Skeletal muscle satellite cell (primary cell): Measurements from ENCODE around the gene TMCC3.
"Not testable (repeated sequence)": the region's sequence is repeated elsewhere in the genome, so short reads cannot be mapped to it uniquely, and the experiment has no call there.

Experiments used
- H3K27me3 ChIP-seq: 2 replicates; pipeline ENCODE4 v1.7.0; 2013; ENCODE audit warnings: low read length; ENCODE audit not compliant: control insufficient read depth, insufficient read depth
- H3K36me3 ChIP-seq: 2 replicates; pipeline ENCODE4 v1.7.0; 2013; ENCODE audit warnings: mild to moderate bottlenecking, control low read depth, low read length; ENCODE audit not compliant: insufficient read depth
- H3K4me1 ChIP-seq: 2 replicates; pipeline ENCODE4 v1.7.0; 2013; ENCODE audit warnings: low read length; ENCODE audit not compliant: control insufficient read depth, insufficient read depth
- H3K4me2 ChIP-seq: 2 replicates; pipeline ENCODE4 v1.7.0; 2013; ENCODE audit warnings: mild to moderate bottlenecking, low read length
- H3K4me3 ChIP-seq: 2 replicates; pipeline ENCODE4 v1.7.0; 2013; ENCODE audit warnings: low read length
- H3K9ac ChIP-seq: 2 replicates; pipeline ENCODE4 v1.7.0; 2013; ENCODE audit warnings: mild to moderate bottlenecking, low read depth, low read length, moderate library complexity
- H3K9me3 ChIP-seq: replicated peaks from 2 replicates; pipeline ENCODE4 v1.7.0; 2013; ENCODE audit warnings: mild to moderate bottlenecking, control low read depth, low read length

The TMCC3 gene

GRCh38 chr12:94595152-94595551 lies 55.2 kb downstream of the TMCC3 start:
- Histone ChIP-seq H3K4me1 (peaks cover 7% of the 10 kb centered on the region), H3K9me3 (no peaks in the 10 kb centered on the region), H3K4me2 (no peak overlapping the region), H3K27me3 (no peaks in the 10 kb centered on the region), H3K9ac (no peak overlapping the region), H3K4me3 (no peak overlapping the region), H3K36me3 (no peaks in the 10 kb centered on the region)

DNA sequence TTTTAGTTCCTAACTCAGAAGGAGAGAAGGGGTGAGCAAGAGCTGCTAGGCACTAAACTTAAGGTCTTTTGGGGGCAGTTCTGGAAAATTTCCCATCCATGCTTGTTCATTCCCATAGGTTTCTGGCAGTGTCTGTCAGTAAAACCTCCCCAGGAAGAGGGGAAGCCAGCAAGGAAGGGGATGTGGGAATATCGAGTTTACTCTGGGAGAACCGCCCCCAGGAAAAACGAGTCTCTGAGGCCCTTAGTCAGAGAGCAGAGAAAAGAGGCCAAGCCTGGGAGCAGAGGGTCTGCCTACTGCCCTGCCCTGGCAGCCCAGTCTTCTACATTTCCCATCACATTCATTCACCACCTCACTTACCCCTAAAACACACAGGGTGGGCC lies 55.9 kb downstream of the TMCC3 start:
- H3K4me1 ChIP-seq, result peaks cover 3% of the 10 kb centered on the region

GRCh38 chr12:94593822-94594442 lies 56.4 kb downstream of the TMCC3 start:
- Histone ChIP-seq H3K4me3 (no peak overlapping the region), H3K36me3 (no peaks in the 10 kb centered on the region), H3K4me1 (no peaks in the 10 kb centered on the region), H3K9me3 (no peaks in the 10 kb centered on the region), H3K4me2 (no peak overlapping the region), H3K9ac (no peak overlapping the region), H3K27me3 (no peaks in the 10 kb centered on the region)

More for the DNA sequence above, 55.9 kb downstream of the TMCC3 start:
- Histone ChIP-seq H3K9ac (no peak overlapping the region), H3K4me3 (no peak overlapping the region), H3K4me2 (no peak overlapping the region), H3K36me3 (no peaks in the 10 kb centered on the region), H3K27me3 (no peaks in the 10 kb centered on the region), H3K9me3 (no peaks in the 10 kb centered on the region)

DNA sequence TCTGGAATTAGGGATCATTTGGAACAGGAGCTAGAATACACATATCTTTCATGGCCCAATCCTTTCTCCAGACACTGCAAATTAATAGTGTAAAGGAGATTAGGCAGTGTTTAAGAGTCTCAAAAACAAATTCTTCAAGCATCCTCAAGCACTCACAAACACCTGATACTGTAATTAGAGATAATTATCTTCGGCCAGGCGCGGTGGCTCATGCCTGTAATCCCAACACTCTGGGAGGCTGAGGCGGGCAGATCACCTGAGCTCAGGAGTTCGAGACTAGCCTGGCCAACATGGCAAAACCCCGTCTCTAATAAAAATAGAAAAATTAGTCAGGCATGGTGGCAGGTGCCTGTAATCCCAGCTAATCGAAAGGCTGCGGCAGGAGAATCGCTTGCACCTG lies 57.6 kb downstream of the TMCC3 start:
- not testable (repeated sequence) for H3K9ac ChIP-seq, H3K27me3 ChIP-seq, H3K4me1 ChIP-seq, H3K4me3 ChIP-seq, H3K4me2 ChIP-seq, H3K9me3 ChIP-seq, H3K36me3 ChIP-seq

DNA sequence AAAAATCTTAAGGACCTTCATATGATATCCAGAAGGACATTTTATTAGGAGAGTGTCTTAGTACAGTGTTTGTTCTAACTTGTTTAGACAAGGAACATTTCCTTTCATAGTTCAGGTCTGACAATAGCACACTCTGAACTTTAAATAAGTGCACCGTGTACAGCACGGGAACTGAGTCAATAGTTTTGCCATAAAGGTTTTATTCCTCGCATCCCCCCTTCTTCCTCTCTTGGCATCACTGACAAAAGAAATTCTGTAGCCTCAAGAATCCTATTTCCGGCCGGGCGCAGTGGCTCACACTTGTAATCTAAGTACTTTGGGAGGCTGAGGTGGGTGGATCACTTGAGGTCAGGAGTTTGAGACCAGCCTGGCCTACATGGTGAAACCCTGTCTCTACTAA lies 58.3 kb downstream of the TMCC3 start:
- H3K27me3 ChIP-seq, result no peaks in the 10 kb centered on the region
- no peak overlapping the region for H3K4me3 ChIP-seq
- no peak overlapping the region for H3K4me2 ChIP-seq
- H3K9ac ChIP-seq, result no peak overlapping the region
- no peaks in the 10 kb centered on the region for H3K36me3 ChIP-seq
- H3K9me3 ChIP-seq, result no peaks in the 10 kb centered on the region
- peaks cover 1% of the 10 kb centered on the region for H3K4me1 ChIP-seq

DNA sequence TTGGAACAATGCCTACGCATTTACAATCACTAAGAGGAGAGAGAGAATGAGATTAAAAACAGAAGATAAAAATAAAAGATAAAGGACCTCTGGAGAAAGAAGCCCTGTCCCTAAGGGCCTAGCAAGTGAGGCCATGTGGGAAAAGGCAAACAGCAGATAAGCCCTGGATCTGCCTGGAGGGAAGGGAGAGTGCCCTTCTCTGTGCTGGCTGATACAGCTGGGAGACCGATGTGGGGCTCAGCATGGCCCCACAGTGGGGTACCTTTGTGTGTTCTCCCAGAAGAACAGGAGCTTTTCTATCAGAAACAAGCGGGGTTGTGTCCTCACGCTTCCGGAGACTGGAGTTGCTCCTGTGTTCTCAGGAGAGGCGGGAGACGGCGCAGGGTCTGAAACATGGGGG lies 59.9 kb downstream of the TMCC3 start:
- Histone ChIP-seq H3K4me2 (no peak overlapping the region), H3K9me3 (no peaks in the 10 kb centered on the region), H3K36me3 (no peaks in the 10 kb centered on the region), H3K27me3 (no peaks in the 10 kb centered on the region), H3K9ac (no peak overlapping the region), H3K4me3 (no peak overlapping the region), H3K4me1 (peaks cover 9% of the 10 kb centered on the region)

DNA sequence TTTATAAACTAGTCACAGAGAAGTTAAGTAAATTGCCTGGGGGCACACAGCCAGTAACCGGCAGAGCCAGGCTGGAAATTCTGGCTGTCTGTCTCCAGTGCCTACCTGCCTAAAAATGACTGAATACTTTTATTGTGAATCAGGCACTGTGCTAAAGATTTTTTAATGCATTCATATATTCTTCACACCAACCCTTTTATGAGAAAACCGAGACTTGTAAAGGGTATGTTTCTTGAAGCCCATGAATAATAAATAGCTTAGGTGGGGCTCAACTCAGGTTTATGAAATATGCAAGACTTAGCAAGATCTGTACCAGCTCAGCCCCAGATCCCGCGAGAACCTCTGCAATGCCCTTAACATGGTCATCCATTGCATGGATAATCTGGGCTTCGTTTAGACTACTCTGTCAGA lies 60.8 kb downstream of the TMCC3 start:
- Histone ChIP-seq H3K27me3 (no peaks in the 10 kb centered on the region), H3K9me3 (no peaks in the 10 kb centered on the region), H3K4me3 (no peak overlapping the region), H3K36me3 (no peaks in the 10 kb centered on the region), H3K9ac (no peak overlapping the region), H3K4me1 (peaks cover 9% of the 10 kb centered on the region), H3K4me2 (no peak overlapping the region)

- Histone ChIP-seq H3K36me3 (no peaks in the 10 kb centered on the region), H3K9ac (no peak overlapping the region), H3K4me1 (peaks cover 9% of the 10 kb centered on the region), H3K4me3 (no peak overlapping the region), H3K9me3 (no peaks in the 10 kb centered on the region), H3K27me3 (no peaks in the 10 kb centered on the region), H3K4me2 (no peak overlapping the region)
These were observed 62.0 kb downstream of the TMCC3 start for GRCh38 chr12:94588346-94588745.

- Histone ChIP-seq H3K9me3 (no peaks in the 10 kb centered on the region), H3K4me1 (peaks cover 9% of the 10 kb centered on the region), H3K9ac (no peak overlapping the region), H3K4me3 (no peak overlapping the region), H3K36me3 (no peaks in the 10 kb centered on the region), H3K27me3 (no peaks in the 10 kb centered on the region), H3K4me2 (no peak overlapping the region)
These were observed 62.8 kb downstream of the TMCC3 start for GRCh38 chr12:94587266-94588241.

DNA sequence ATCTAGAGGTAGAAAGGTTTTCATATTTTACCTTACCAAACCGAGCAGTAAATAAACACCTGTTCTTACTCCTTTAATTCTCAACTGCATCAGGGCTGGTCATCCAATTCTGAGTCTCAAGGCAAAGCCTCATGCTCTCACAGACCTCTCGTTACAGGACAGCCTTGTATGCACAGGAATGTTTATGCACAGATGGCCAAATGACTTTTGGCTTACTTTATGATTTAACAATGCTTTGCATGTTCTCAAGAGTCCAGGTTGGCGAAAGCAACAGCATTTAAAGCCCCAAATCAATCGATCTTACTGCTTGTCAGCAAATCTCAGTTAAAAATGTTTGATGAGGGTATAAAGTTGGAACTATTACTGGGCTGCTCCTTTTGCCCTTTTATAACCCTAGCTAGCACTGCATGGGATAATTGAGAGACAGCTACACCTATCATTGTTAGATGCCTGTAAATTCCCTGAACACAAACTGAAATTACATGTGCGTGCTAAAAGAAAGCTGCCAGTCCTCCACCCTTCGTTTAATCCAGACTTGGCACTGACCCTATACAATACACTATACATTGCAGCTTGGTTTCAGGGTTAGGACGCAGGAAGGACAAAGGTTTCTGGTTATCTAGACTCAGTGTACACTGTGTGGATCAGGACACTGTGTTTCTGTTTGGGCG lies 63.6 kb downstream of the TMCC3 start:
- Histone ChIP-seq H3K4me3 (no peak overlapping the region), H3K4me2 (no peak overlapping the region), H3K36me3 (peaks cover under 1% of the 10 kb centered on the region), H3K9me3 (no peaks in the 10 kb centered on the region), H3K4me1 (peaks cover 9% of the 10 kb centered on the region), H3K27me3 (no peaks in the 10 kb centered on the region), H3K9ac (no peak overlapping the region)

- Histone ChIP-seq H3K4me3 (no peak overlapping the region), H3K9ac (no peak overlapping the region), H3K27me3 (no peaks in the 10 kb centered on the region), H3K9me3 (no peaks in the 10 kb centered on the region), H3K4me2 (no peak overlapping the region), H3K36me3 (peaks cover 2% of the 10 kb centered on the region), H3K4me1 (peaks cover 9% of the 10 kb centered on the region)
These were observed 64.7 kb downstream of the TMCC3 start for GRCh38 chr12:94585626-94586025.
